GM12878 (cell line): ENCODE data around the gene PIWIL1. TPM values are rescaled to one million over a fixed set of nuclear protein-coding genes. Genes with fewer than 3 reads are reported as not detected.

Experiments
- ATAC-seq: fragments of 200-7000 bp; cut with Tn5 transposase; 3 replicates; pipeline ENCODE4 v1.9.1; 2020; ENCODE audit warnings: mild to moderate bottlenecking, moderate library complexity
- BruUV-seq: library from RNA; stranded (reverse); fragments of 400-500 nt; replicated peaks from 2 replicates; lab custom pipeline; 2021; lab: Mats Ljungman, UMichigan
- CTCF ChIA-PET: fragments of 300-600 bp; sonication (Branson Sonifier 250); formaldehyde crosslinking; extraction: SDS; loops from one replicate; lab custom pipeline; 2021; ENCODE audit warnings: inconsistent platforms; lab: Yijun Ruan, JAX
- POLR2A ChIA-PET: fragments of 350-600 bp; formaldehyde crosslinking; extraction: SDS; loops from one replicate; lab custom pipeline; 2021; ENCODE audit warnings: inconsistent platforms; lab: Charles Lee
- RAD21 ChIA-PET: fragments of 300-600 bp; sonication (Branson Sonifier 250); formaldehyde crosslinking; loops from one replicate; lab custom pipeline; 2023; ENCODE audit warnings: antibody characterized with exemption; ENCODE audit not compliant: unreplicated experiment; lab: Charles Lee
- SMC1A ChIA-PET: fragments of 300-600 bp; sonication (Branson Sonifier 250); formaldehyde crosslinking; loops from one replicate; lab custom pipeline; 2023; ENCODE audit not compliant: unreplicated experiment, uncharacterized antibody; lab: Charles Lee
- DNase-seq: peaks from one replicate; pipeline ENCODE4 v3.0.0-alpha.2; 2011; ENCODE audit warnings: low read depth, low spot score
- FAIRE-seq: peaks from 3 replicates; lab custom pipeline; 2011; peaks lifted over from hg19 to GRCh38; lab: Jason Lieb, UNC
- H2AFZ ChIP-seq: 2 replicates; pipeline ENCODE4 v1.6.0; 2011; ENCODE audit warnings: low read depth, low read length, control low read depth; ENCODE audit not compliant: control insufficient read depth
- H3K27ac ChIP-seq: 2 replicates; pipeline ENCODE4 v1.5.1; 2011; ENCODE audit warnings: control low read depth; ENCODE audit not compliant: control insufficient read depth, insufficient read depth
- H3K27me3 ChIP-seq, 2 experiments: replicated peaks in 1 of 2; 2 replicates each; pipeline versions ENCODE4 v1.6.0 to v1.6.1; 2011; ENCODE audit warnings: low read length in 1 of 2; ENCODE audit not compliant: control insufficient read depth in 2 of 2, insufficient read depth in 2 of 2
- H3K36me3 ChIP-seq, 2 experiments: 2 replicates each; pipeline ENCODE4 v1.5.1; 2011; ENCODE audit warnings: low read length in 1 of 2; ENCODE audit not compliant: control insufficient read depth in 2 of 2, insufficient read depth in 2 of 2
- H3K4me1 ChIP-seq: 2 replicates; pipeline ENCODE4 v1.6.1; 2011; ENCODE audit warnings: mild to moderate bottlenecking, low read length, moderate library complexity, mixed read lengths; ENCODE audit not compliant: control insufficient read depth, insufficient read depth
- H3K4me2 ChIP-seq: 2 replicates; pipeline ENCODE4 v1.6.0; 2011; ENCODE audit warnings: control low read depth; ENCODE audit not compliant: control insufficient read depth, insufficient read depth
- H3K4me3 ChIP-seq: fragments of 200-600 bp; sonication (generic); 2 replicates; pipeline ENCODE4 v1.5.1; 2016
- H3K79me2 ChIP-seq: 2 replicates; pipeline ENCODE4 v1.6.0; 2011; ENCODE audit warnings: low read length; ENCODE audit not compliant: control insufficient read depth, insufficient read depth
- H3K9ac ChIP-seq: 2 replicates; pipeline ENCODE4 v1.8.0; 2011; ENCODE audit warnings: low read length, control low read depth, mixed read lengths; ENCODE audit not compliant: control insufficient read depth, insufficient read depth
- H3K9me3 ChIP-seq: replicated peaks from 3 replicates; pipeline ENCODE4 v1.5.1; 2011; ENCODE audit warnings: mild to moderate bottlenecking, low read length; ENCODE audit not compliant: control insufficient read depth, insufficient read depth
- H4K20me1 ChIP-seq: 2 replicates; pipeline ENCODE4 v1.6.0; 2011; ENCODE audit not compliant: control insufficient read depth, insufficient read depth
- ASH2L ChIP-seq: fragments of 300-600, 200-600 bp; sonication (generic); IDR thresholded peaks from 2 replicates; pipeline ENCODE4 v1.6.1; 2017; ENCODE audit warnings: low read depth, mild to moderate bottlenecking, borderline replicate concordance
- CBX5 ChIP-seq: sonication (generic); IDR thresholded peaks from 2 replicates; pipeline ENCODE4 v1.6.1; 2016; ENCODE audit warnings: low read depth, moderate library complexity, mild to moderate bottlenecking, inconsistent platforms
- CEBPB ChIP-seq, 2 experiments: fragments of 150-350 bp in 1 of 2; IDR thresholded peaks; 2 replicates each; pipeline ENCODE4 v1.6.1; 2012 to 2014; ENCODE audit warnings: low read depth in 2 of 2, low read length in 2 of 2, borderline replicate concordance in 1 of 2, inconsistent platforms in 1 of 2
- ELK1 ChIP-seq: IDR thresholded peaks from 2 replicates; pipeline ENCODE4 v1.6.1; 2012; ENCODE audit warnings: low read depth, low read length, improper control_type of control experiment
- FOXM1 ChIP-seq: IDR thresholded peaks from 2 replicates; pipeline ENCODE4 v1.6.1; 2012; ENCODE audit warnings: low read depth, mild to moderate bottlenecking, inconsistent platforms, low read length, moderate library complexity
- IRF4 ChIP-seq: IDR thresholded peaks from 2 replicates; pipeline ENCODE4 v1.6.1; 2011; ENCODE audit warnings: low read depth, low read length
- NBN ChIP-seq: fragments of 450-650 bp; IDR thresholded peaks from 2 replicates; pipeline ENCODE4 v1.6.1; 2016
- NFXL1 ChIP-seq: fragments of 450-650 bp; IDR thresholded peaks from 2 replicates; pipeline ENCODE4 v1.6.1; 2017; ENCODE audit warnings: antibody characterized with exemption, mild to moderate bottlenecking, borderline replicate concordance
- RB1 ChIP-seq: fragments of 450-650 bp; formaldehyde crosslinking; IDR thresholded peaks from 2 replicates; pipeline ENCODE4 v1.6.1; 2017; ENCODE audit warnings: mild to moderate bottlenecking, borderline replicate concordance
- SP1 ChIP-seq: IDR thresholded peaks from one replicate; pipeline ENCODE4 v1.6.1; 2011; ENCODE audit warnings: low read depth, low read length
- TCF12 ChIP-seq: IDR thresholded peaks from 2 replicates; pipeline ENCODE4 v1.6.1; 2011; ENCODE audit warnings: low read depth, mild to moderate bottlenecking, low read length
- ZNF24 ChIP-seq: fragments of 450-650 bp; IDR thresholded peaks from 2 replicates; pipeline ENCODE4 v1.6.1; 2017; ENCODE audit warnings: antibody characterized with exemption, mild to moderate bottlenecking
- ZNF384 ChIP-seq: IDR thresholded peaks from 2 replicates; pipeline ENCODE4 v1.6.1; 2012; ENCODE audit warnings: low read depth, mild to moderate bottlenecking, low read length, improper control_type of control experiment, borderline replicate concordance
- WGBS: methylation state at CpG from one replicate; pipeline ENCODE4 v1.1.6; 2016; ENCODE audit warnings: low lambda C conversion rate; ENCODE audit not compliant: insufficient replicate concordance, insufficient coverage; ENCODE audit errors: missing lambda C conversion rate; 5-methylcytosine and 5-hydroxymethylcytosine counted together
- in situ Hi-C: fragments of 300-500 bp; cut with MboI; formaldehyde crosslinking; loops from 9 replicates; pipeline ENCODE4 v1.14.3; 2018; ENCODE audit warnings: mixed read lengths
- intact Hi-C: fragments of 100-400 bp; cut with micrococcal nuclease; formaldehyde crosslinking; loops from one replicate; pipeline ENCODE4 v1.14.2; 2022; ENCODE audit not compliant: unreplicated experiment
- polyA plus RNA-seq, 11 experiments: library from polyadenylated mRNA; depleted of rRNA in 4 of 11; unstranded in 6 of 11; stranded (reverse) in 5 of 11; fragments of >200 nt; fragmentation: Nextera tagmentation in 4 of 11; fragmentation: Illumina TruSeq in 1 of 11; extraction: Ambion mirVana in 4 of 11; extraction: Trizol in 1 of 11; gene quantifications; 1 replicate in 1 of 11; 2 replicates in 10 of 11; pipeline versions ENCODE4 v1.2.1 to v1.2.3, GENCODE V29; 2011 to 2016; ENCODE audit warnings: inconsistent platforms in 2 of 11, missing spikeins in 2 of 11, low read depth in 1 of 11
- total RNA-seq, 4 experiments: library from RNA; depleted of rRNA in 3 of 4; stranded (reverse); fragments of >200 nt in 3 of 4; fragmentation: Illumina TruSeq in 1 of 4; extraction: Trizol in 1 of 4; gene quantifications; 2 replicates each; pipeline versions ENCODE4 v1.2.1 to v1.2.3, GENCODE V29; 2013 to 2021
- TF ChIP-seq, protein P1 (sequence below): fragments of 450-650 bp; conservative IDR thresholded peaks from 2 replicates; pipeline ENCODE4 v1.6.1; 2017; ENCODE audit warnings: mild to moderate bottlenecking, moderate library complexity
- TF ChIP-seq, protein P2 (sequence below): fragments of 450-650 bp; IDR thresholded peaks from 2 replicates; pipeline ENCODE4 v1.6.1; 2017; ENCODE audit warnings: antibody characterized with exemption, mild to moderate bottlenecking, moderate library complexity

PIWIL1 gene
- total and polyA plus RNA-seq, 10 of the 15 experiments (the other 5 are each of a cell fraction or from before 2014, with no cell fraction given): not detected

GRCh38 chr12:130342442-130342841 lies 4.8 kb downstream of the PIWIL1 start:
- Histone ChIP-seq H3K4me2 (no peak overlapping the region), H3K4me3 (no peak overlapping the region), H4K20me1 (no peaks in the 10 kb centered on the region), H3K4me1 (no peaks in the 10 kb centered on the region), H3K9ac (no peak overlapping the region), H3K9me3 (no peaks in the 10 kb centered on the region), H3K27me3 (no peaks in the 10 kb centered on the region), H3K79me2 (no peaks in the 10 kb centered on the region), H3K27ac (no peak overlapping the region), H2AFZ (no peak overlapping the region), H3K36me3 (no peaks in the 10 kb centered on the region)
- POLR2A ChIA-PET: no interaction called here
- BruUV-seq: no TSS peak
- TF ChIP-seq ZNF384: no peak
- no peak for TF ChIP-seq ELK1
- TF ChIP-seq NBN: no peak
- TF ChIP-seq CBX5: no peak
- no peak for TF ChIP-seq ZNF24
- TF ChIP-seq FOXM1: no peak
- TF ChIP-seq, protein P1, sequence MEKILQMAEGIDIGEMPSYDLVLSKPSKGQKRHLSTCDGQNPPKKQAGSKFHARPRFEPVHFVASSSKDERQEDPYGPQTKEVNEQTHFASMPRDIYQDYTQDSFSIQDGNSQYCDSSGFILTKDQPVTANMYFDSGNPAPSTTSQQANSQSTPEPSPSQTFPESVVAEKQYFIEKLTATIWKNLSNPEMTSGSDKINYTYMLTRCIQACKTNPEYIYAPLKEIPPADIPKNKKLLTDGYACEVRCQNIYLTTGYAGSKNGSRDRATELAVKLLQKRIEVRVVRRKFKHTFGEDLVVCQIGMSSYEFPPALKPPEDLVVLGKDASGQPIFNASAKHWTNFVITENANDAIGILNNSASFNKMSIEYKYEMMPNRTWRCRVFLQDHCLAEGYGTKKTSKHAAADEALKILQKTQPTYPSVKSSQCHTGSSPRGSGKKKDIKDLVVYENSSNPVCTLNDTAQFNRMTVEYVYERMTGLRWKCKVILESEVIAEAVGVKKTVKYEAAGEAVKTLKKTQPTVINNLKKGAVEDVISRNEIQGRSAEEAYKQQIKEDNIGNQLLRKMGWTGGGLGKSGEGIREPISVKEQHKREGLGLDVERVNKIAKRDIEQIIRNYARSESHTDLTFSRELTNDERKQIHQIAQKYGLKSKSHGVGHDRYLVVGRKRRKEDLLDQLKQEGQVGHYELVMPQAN: no peak
- no peak for TF ChIP-seq ASH2L
- TF ChIP-seq CEBPB (IDR thresholded peaks at IDR 0.05; ENCODE audit: borderline replicate concordance in 1 of 2, low read depth in 2 of 2, low read length in 2 of 2): no peak
- TF ChIP-seq SP1: no peak
- no peak for TF ChIP-seq IRF4
- no peak for TF ChIP-seq NFXL1
- TF ChIP-seq, protein P2, sequence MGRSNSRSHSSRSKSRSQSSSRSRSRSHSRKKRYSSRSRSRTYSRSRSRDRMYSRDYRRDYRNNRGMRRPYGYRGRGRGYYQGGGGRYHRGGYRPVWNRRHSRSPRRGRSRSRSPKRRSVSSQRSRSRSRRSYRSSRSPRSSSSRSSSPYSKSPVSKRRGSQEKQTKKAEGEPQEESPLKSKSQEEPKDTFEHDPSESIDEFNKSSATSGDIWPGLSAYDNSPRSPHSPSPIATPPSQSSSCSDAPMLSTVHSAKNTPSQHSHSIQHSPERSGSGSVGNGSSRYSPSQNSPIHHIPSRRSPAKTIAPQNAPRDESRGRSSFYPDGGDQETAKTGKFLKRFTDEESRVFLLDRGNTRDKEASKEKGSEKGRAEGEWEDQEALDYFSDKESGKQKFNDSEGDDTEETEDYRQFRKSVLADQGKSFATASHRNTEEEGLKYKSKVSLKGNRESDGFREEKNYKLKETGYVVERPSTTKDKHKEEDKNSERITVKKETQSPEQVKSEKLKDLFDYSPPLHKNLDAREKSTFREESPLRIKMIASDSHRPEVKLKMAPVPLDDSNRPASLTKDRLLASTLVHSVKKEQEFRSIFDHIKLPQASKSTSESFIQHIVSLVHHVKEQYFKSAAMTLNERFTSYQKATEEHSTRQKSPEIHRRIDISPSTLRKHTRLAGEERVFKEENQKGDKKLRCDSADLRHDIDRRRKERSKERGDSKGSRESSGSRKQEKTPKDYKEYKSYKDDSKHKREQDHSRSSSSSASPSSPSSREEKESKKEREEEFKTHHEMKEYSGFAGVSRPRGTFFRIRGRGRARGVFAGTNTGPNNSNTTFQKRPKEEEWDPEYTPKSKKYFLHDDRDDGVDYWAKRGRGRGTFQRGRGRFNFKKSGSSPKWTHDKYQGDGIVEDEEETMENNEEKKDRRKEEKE: no peak
- TF ChIP-seq RB1: no peak
- TF ChIP-seq TCF12: no peak
- ATAC-seq (no peak), FAIRE-seq (no peak), DNase-seq (no peak)
- RAD21 ChIA-PET: no interaction called here
- SMC1A ChIA-PET: no interaction called here
- CTCF ChIA-PET: no interaction called here
- intact Hi-C loops: no loop called here
- WGBS: 58% methylated on average over 8 of the region's 8 CpGs
- in situ Hi-C loops: no loop called here
